Measurements from ENCODE around the gene TNFSF9.

TNFSF9 gene

DNA sequence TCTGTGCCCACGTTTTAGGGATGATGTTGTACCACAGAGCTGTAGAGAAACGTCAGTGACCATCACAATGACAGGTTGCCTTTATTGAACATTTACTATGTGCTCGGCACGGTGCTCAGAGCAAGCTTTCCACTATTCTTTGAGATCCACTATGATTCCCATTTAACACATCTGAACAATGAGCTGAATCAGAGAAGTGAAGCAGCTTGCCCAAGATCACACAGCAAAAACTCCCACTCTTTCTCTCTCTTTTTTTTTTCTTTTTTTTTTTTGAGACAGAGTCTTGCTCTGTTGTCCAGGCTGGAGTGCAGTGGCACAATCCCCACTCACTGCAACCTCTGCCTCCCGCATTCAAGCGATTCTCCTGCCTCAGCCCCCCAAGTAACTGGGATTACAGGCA, 8.1 kb upstream of the TNFSF9 start:
- Histone ChIP-seq H3K27me3 (ENCODE audit: control insufficient read depth, insufficient read depth, low read length, poor library complexity, severe bottlenecking) (no peaks in the 10 kb centered on the region), H3K4me1 (ENCODE audit: control insufficient read depth, insufficient read depth, low read length) (no peaks in the 10 kb centered on the region), H3K27ac (ENCODE audit: insufficient read depth, low read depth, low read length, poor library complexity, severe bottlenecking) (no peak overlapping the region), H3K36me3 (ENCODE audit: control insufficient read depth, insufficient read depth, low read length) (no peaks in the 10 kb centered on the region), H3K9me3 (ENCODE audit: control insufficient read depth, low read length) (no peaks in the 10 kb centered on the region), H3K4me3 (ENCODE audit: insufficient read depth, low read depth, low read length) (no peak overlapping the region)
- 83 to 84% methylated on average over 6 of the region's 6 CpGs for WGBS, 2 experiments

DNA sequence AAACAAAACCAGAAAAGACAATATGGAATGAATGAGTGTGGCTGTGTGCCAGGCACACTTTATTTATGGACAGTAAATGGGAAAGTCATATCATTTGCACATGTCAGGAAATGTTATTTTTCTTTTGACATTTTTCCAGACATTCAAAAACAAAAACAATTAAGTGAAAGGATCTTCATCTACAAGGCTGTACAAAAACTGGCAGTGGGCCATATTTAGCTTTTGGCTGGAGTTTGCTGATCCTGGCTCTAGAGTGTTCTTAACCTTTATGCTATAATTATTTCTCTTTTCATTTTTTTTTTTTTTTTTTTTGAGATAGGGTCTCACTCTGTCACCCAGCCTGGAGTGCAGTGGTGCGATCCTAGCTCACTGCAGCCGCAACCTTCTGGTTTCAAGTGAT, 6.5 kb upstream of the TNFSF9 start:
- Histone ChIP-seq H3K9me3 (ENCODE audit: control insufficient read depth, low read length) (no peaks in the 10 kb centered on the region), H3K4me1 (ENCODE audit: control insufficient read depth, insufficient read depth, low read length) (no peaks in the 10 kb centered on the region), H3K4me3 (ENCODE audit: insufficient read depth, low read depth, low read length) (no peak overlapping the region), H3K27ac (ENCODE audit: insufficient read depth, low read depth, low read length, poor library complexity, severe bottlenecking) (no peak overlapping the region), H3K27me3 (ENCODE audit: control insufficient read depth, insufficient read depth, low read length, poor library complexity, severe bottlenecking) (peaks cover under 1% of the 10 kb centered on the region), H3K36me3 (ENCODE audit: control insufficient read depth, insufficient read depth, low read length) (no peaks in the 10 kb centered on the region)
- 89 to 98% methylated on average over 2 of the region's 2 CpGs for WGBS, 2 experiments

DNA sequence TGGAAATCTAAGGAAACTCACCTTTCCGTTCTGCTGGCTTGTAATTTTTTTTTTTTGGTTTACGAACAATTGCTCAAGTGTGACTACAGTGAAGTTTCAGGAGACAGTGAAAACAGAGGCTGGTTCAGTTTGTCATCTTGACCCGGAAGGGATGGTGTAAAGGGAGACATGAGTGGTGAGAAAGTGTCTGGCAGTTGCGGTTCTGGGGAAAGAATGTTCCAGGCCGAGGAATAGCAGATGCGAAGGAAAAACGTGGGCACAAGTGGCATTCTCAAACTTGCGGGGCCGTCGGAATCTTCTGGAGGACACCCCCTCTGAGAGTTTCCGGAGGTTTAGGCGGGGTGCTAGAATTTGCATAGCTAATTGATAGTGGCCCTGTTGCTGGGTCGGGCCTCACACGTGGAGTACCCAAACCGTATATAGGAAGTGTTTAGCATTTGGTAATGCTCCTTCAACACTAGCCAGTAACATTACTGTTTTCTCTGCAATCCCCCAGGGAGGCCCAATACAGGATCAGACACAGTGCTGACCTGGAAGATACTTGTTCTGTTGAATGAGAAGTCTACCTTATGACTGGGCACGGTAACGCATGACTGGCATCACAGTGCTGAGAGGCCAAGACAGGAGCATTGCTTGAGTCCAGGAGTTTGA, 2.8 kb upstream of the TNFSF9 start:
- Histone ChIP-seq H3K36me3 (ENCODE audit: control insufficient read depth, insufficient read depth, low read length) (no peaks in the 10 kb centered on the region), H3K9me3 (ENCODE audit: control insufficient read depth, low read length) (no peaks in the 10 kb centered on the region), H3K27me3 (ENCODE audit: control insufficient read depth, insufficient read depth, low read length, poor library complexity, severe bottlenecking) (peaks cover 37% of the 10 kb centered on the region), H3K27ac (ENCODE audit: insufficient read depth, low read depth, low read length, poor library complexity, severe bottlenecking) (no peak overlapping the region), H3K4me3 (ENCODE audit: insufficient read depth, low read depth, low read length) (no peak overlapping the region), H3K4me1 (ENCODE audit: control insufficient read depth, insufficient read depth, low read length) (peaks cover 4% of the 10 kb centered on the region)
- 71 to 72% methylated on average over 17 of the region's 17 CpGs for WGBS, 2 experiments

DNA sequence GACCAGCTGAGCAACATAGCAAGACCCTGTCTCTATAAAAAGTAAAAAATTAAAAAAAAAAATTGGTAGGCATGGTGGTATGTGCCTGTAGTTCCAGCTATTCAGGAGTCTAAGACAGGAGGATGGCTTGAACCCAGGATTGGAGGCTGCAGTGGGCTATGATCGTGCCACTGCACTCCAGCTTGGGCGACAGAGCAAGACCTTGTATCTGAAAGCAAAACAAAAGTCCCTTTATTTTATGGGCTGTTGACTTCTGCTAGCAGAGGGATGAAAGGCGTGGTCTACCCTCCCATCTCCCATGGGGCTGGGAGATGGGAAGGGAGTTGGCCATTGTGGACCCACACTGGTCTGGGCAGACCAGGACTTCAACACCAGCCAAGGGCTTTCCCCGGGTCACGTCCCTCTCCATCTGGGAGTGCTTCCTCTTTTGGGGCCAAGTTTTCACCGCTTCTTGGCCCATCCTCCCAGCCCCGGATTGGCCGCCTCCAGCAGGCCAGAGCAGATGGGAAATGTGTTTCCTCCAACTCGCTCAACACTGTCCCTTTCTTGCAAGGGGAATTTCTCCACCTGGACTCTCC, 2.2 kb upstream of the TNFSF9 start:
- Histone ChIP-seq H3K9me3 (ENCODE audit: control insufficient read depth, low read length) (no peaks in the 10 kb centered on the region), H3K27ac (ENCODE audit: insufficient read depth, low read depth, low read length, poor library complexity, severe bottlenecking) (no peak overlapping the region), H3K27me3 (ENCODE audit: control insufficient read depth, insufficient read depth, low read length, poor library complexity, severe bottlenecking) (peaks cover 43% of the 10 kb centered on the region), H3K4me3 (ENCODE audit: insufficient read depth, low read depth, low read length) (no peak overlapping the region), H3K36me3 (ENCODE audit: control insufficient read depth, insufficient read depth, low read length) (no peaks in the 10 kb centered on the region), H3K4me1 (ENCODE audit: control insufficient read depth, insufficient read depth, low read length) (peaks cover 4% of the 10 kb centered on the region)
- 60 to 67% methylated on average over 9 of the region's 9 CpGs for WGBS, 2 experiments

DNA sequence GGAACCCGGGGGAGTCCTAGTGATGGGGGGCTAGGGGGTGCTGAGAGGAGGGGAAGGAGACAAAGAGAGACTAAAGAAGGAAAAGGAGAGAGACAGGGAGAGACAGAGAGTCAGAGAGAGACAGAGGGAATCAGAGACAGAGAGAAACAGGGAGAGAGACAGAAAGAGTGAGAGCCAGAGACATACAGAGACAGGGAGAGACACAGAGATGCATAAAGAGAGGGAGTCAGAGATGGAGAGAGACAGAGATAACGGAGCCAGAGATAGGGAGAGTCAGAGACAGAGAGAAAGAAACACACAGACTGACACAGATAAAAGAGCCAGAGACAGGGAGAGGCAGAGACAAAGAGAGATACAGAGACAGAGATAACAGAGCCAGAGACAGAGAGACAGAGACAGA, 1.5 kb upstream of the TNFSF9 start:
- 63 to 67% methylated on average over 2 of the region's 2 CpGs for WGBS, 2 experiments
- Histone ChIP-seq H3K36me3 (ENCODE audit: control insufficient read depth, insufficient read depth, low read length) (no peaks in the 10 kb centered on the region), H3K9me3 (ENCODE audit: control insufficient read depth, low read length) (no peaks in the 10 kb centered on the region), H3K4me3 (ENCODE audit: insufficient read depth, low read depth, low read length) (no peak overlapping the region), H3K27ac (ENCODE audit: insufficient read depth, low read depth, low read length, poor library complexity, severe bottlenecking) (no peak overlapping the region), H3K4me1 (ENCODE audit: control insufficient read depth, insufficient read depth, low read length) (peaks cover 4% of the 10 kb centered on the region), H3K27me3 (ENCODE audit: control insufficient read depth, insufficient read depth, low read length, poor library complexity, severe bottlenecking) (peaks cover 50% of the 10 kb centered on the region)

DNA sequence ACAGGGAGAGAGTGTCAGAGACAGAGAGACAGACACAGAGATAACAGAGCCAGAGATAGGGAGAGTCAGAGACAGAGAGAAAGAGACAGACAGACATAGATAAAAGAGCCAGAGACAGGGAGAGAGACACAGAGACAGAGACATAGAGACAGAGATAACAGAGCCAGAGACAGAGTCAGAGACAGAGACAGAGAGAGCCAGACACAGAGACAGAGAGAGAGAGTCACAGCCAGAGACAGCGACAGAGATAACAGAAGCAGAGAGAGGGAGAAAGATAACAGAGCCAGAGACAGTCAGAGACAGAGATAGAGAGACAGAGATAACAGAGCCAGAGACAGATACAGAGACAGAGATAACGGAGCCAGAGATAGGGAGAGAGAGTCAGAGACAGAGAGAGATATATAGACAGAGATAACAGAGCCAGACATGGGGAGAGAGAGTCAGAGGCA, 865 bp upstream of the TNFSF9 start:
- H3K27ac ChIP-seq (ENCODE audit: insufficient read depth, low read depth, low read length, poor library complexity, severe bottlenecking), result no peak overlapping the region
- H3K36me3 ChIP-seq (ENCODE audit: control insufficient read depth, insufficient read depth, low read length), result no peaks in the 10 kb centered on the region
- H3K27me3 ChIP-seq (ENCODE audit: control insufficient read depth, insufficient read depth, low read length, poor library complexity, severe bottlenecking), result peaks cover 57% of the 10 kb centered on the region
- H3K9me3 ChIP-seq (ENCODE audit: control insufficient read depth, low read length), result no peaks in the 10 kb centered on the region
- H3K4me1 ChIP-seq (ENCODE audit: control insufficient read depth, insufficient read depth, low read length), result peaks cover 4% of the 10 kb centered on the region
- 73 to 84% methylated on average over 2 of the region's 2 CpGs for WGBS, 2 experiments
- no peak overlapping the region for H3K4me3 ChIP-seq (ENCODE audit: insufficient read depth, low read depth, low read length)

DNA sequence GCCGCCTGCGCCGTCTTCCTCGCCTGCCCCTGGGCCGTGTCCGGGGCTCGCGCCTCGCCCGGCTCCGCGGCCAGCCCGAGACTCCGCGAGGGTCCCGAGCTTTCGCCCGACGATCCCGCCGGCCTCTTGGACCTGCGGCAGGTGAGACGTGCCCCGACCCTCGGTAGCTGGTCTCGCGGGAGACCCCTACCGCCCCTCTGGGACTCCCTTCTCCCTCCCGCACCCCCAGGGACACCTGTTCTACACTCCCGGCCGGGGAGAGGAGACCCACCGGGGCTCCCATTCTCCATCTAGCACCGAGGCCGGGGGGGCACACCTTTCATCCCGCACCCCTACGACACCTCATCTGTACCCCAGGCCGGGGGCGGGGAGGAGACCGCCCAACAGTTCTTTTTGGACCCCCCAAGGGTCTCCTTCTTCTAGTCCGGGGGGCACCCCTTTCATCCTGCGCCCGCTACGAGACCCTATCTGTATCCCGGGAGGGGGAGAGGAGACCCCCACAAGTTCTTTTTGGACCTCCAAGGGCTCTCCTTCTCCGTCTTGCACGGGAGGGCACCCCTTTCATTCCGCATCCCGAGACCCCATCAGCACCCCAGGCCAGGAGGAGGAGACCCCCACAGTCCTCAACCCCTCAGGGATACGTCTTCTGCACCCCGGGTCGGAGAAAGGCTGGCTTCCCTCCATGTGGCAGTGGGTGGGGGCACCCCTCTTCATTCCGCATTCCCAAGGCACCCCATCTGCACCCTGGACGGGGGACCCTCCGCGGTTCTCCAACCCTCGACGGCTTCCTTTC, 533 bp downstream of the TNFSF9 start:
- H3K27me3 ChIP-seq (ENCODE audit: control insufficient read depth, insufficient read depth, low read length, poor library complexity, severe bottlenecking), result peaks cover 62% of the 10 kb centered on the region
- peak overlapping the region; percentile 40 for H3K4me3 ChIP-seq (ENCODE audit: insufficient read depth, low read depth, low read length)
- WGBS, 2 experiments, result 26 to 32% methylated on average over 57 of the region's 57 CpGs
- H3K9me3 ChIP-seq (ENCODE audit: control insufficient read depth, low read length), result no peaks in the 10 kb centered on the region
- no peaks in the 10 kb centered on the region for H3K36me3 ChIP-seq (ENCODE audit: control insufficient read depth, insufficient read depth, low read length)
- no peak overlapping the region for H3K27ac ChIP-seq (ENCODE audit: insufficient read depth, low read depth, low read length, poor library complexity, severe bottlenecking)
- peaks cover 4% of the 10 kb centered on the region for H3K4me1 ChIP-seq (ENCODE audit: control insufficient read depth, insufficient read depth, low read length)

DNA sequence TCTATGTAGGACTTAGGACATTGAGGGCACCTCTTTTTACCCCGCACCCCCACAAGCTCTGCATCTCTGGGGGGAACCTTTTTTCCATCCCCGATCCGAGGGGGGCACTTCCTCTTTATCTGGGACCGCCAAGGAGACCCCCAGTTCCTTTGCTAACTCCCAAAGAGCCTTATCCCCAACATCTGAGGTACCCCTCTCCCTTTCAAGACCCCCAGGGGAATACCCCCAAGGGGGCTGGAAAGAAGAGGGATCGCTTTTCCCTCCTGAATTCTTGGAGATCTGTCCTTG, 1.1 kb downstream of the TNFSF9 start:
- H3K4me3 ChIP-seq (ENCODE audit: insufficient read depth, low read depth, low read length), result no peak overlapping the region

DNA sequence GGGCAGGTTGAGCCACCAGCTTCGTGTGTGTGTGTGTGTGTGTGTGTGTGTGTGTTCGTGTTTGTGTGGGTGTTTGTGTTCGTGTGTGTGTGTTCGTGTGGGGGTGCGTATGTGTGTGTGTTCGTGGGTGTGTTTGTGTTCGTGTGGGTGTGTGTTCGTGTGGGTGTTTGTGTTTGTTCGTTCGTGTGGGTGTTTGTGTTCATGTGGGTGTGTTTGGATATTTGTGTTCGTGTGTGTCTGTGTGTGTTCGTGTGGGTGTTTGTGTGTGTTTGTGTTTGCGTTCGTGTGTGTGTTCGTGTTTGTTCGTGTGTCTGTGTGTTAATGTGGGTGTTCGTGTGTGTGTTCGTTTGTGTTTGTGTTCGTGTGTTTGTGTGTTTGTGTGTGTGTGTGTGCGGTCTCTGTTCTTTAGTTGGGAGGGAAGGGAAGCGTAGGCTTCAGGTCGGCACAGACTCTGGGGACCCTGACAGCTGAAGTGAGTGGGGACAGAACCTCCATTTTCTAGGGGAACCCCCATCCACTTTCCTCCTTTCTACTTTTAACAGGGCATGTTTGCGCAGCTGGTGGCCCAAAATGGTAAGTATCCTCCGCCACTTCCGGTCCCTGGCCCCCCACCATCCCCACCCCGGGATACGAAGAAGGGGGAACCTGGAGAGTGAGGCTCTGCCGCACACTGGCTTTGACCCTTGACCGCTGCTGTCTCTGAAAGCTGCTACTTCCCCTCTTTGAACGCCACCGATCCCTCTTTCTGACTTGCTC, 1.6 kb downstream of the TNFSF9 start:
- Histone ChIP-seq H3K36me3 (ENCODE audit: control insufficient read depth, insufficient read depth, low read length) (no peaks in the 10 kb centered on the region), H3K27ac (ENCODE audit: insufficient read depth, low read depth, low read length, poor library complexity, severe bottlenecking) (no peak overlapping the region), H3K4me1 (ENCODE audit: control insufficient read depth, insufficient read depth, low read length) (peaks cover 4% of the 10 kb centered on the region), H3K4me3 (ENCODE audit: insufficient read depth, low read depth, low read length) (no peak overlapping the region), H3K9me3 (ENCODE audit: control insufficient read depth, low read length) (peaks cover 3% of the 10 kb centered on the region), H3K27me3 (ENCODE audit: control insufficient read depth, insufficient read depth, low read length, poor library complexity, severe bottlenecking) (peaks cover 62% of the 10 kb centered on the region)
- 31 to 33% methylated on average over 30 to 31 of the region's 31 CpGs for WGBS, 2 experiments

More for the DNA sequence above, 1.1 kb downstream of the TNFSF9 start:
- WGBS, 2 experiments, result 45 to 46% methylated on average over 5 of the region's 5 CpGs
- H3K27me3 ChIP-seq (ENCODE audit: control insufficient read depth, insufficient read depth, low read length, poor library complexity, severe bottlenecking), result peaks cover 62% of the 10 kb centered on the region
- H3K27ac ChIP-seq (ENCODE audit: insufficient read depth, low read depth, low read length, poor library complexity, severe bottlenecking), result no peak overlapping the region
- H3K36me3 ChIP-seq (ENCODE audit: control insufficient read depth, insufficient read depth, low read length), result no peaks in the 10 kb centered on the region
- H3K4me1 ChIP-seq (ENCODE audit: control insufficient read depth, insufficient read depth, low read length), result peaks cover 4% of the 10 kb centered on the region
- peaks cover under 1% of the 10 kb centered on the region for H3K9me3 ChIP-seq (ENCODE audit: control insufficient read depth, low read length)

DNA sequence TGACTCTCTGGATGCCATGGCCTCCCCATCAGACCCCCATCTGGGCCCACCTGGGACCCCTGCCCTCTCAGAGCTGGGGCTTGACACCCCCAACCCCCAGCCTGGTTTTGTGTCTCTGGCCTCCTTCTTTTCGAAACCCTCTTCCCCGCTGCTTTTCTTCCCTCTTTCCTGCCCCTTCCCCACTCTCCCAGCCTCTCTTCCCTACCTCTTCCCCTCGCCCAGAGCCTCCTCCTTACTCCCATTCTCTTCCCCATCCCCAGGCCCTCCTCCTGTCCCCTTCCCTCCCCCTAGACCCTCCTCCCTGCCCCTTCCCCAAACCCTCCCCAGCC, 2.1 kb downstream of the TNFSF9 start:
- 21 to 25% methylated on average over 3 of the region's 3 CpGs for WGBS, 2 experiments
- no peaks in the 10 kb centered on the region for H3K36me3 ChIP-seq (ENCODE audit: control insufficient read depth, insufficient read depth, low read length)
- peaks cover 62% of the 10 kb centered on the region for H3K27me3 ChIP-seq (ENCODE audit: control insufficient read depth, insufficient read depth, low read length, poor library complexity, severe bottlenecking)
- H3K9me3 ChIP-seq (ENCODE audit: control insufficient read depth, low read length), result peaks cover 3% of the 10 kb centered on the region
- no peak overlapping the region for H3K4me3 ChIP-seq (ENCODE audit: insufficient read depth, low read depth, low read length)
- H3K27ac ChIP-seq (ENCODE audit: insufficient read depth, low read depth, low read length, poor library complexity, severe bottlenecking), result no peak overlapping the region
- peaks cover 4% of the 10 kb centered on the region for H3K4me1 ChIP-seq (ENCODE audit: control insufficient read depth, insufficient read depth, low read length)

Data from ectodermal cell (in vitro differentiated cells).